GM18519 (cell line): Measurements from ENCODE around the gene WDR1.

Experiments used
- ATAC-seq: cut with Tn5 transposase; IDR thresholded peaks from one replicate; pipeline ENCODE4 v1.9.1; 2021; ENCODE audit warnings: mild to moderate bottlenecking, moderate library complexity; ENCODE audit not compliant: unreplicated experiment, low FRiP score

WDR1 gene

GRCh38 chr4:10050261-10050661, 66.3 kb downstream of the WDR1 start:
- ATAC-seq = no peak

- ATAC-seq = no peak
Measured at GRCh38 chr4:10048941-10049697, 67.5 kb downstream of the WDR1 start.

DNA sequence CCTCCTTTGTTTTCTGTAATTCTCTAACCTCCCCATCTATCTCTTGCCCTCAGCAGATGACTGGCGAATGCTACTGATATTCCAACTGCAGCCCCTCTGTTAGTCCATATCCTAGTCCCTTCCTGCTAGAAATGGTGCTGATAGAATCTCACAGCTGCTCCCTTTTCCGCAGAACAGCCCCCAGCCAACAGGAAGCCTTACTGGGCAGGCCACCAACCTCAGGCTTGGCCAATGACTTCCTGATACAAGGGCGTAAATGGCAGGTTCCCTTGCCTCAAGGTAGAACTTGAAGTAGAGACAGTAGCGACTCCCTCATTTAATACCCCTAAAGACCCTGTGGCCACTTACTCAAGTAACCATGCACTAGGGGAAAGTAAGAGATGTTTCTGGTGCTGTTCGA, 68.6 kb downstream of the WDR1 start:
- ATAC-seq = no peak

DNA sequence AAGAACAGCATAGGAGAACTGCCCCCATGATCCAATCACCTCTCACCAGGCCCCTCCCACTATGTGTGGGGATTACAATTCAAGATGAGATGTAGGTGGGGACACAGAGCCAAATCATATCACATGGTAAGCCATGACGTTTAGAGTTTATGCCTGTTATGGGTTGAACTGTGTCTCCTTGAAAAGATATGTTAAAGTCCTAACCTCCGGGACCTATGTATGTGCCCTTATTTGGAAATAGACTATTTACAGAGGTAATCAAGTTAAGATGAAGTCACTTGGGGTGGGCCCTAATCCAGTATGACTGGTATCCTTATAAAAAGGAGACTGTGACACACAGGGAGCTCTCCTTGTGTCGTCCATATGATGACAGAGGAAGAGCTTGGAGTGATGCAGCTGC, 70.1 kb downstream of the WDR1 start:
- ATAC-seq = no peak

DNA sequence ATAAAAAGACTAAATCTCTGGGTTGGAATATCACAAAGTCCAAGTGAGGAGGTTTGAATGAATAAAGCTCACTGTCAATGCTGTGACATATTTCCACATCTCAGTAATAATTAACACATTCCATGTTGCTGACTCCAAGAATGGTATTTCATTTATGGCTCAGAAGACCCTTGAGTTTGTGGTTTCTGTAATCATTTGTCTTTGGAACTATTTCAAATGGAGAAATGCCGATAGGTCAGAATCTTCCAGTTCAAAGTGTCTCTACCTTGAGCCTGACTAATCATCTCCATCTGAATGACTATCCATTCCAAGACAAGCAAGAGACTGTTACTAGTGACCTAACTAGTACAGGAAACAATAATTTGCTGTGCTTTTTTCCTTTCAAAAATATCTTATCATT, 71.1 kb downstream of the WDR1 start:
- no peak for ATAC-seq

DNA sequence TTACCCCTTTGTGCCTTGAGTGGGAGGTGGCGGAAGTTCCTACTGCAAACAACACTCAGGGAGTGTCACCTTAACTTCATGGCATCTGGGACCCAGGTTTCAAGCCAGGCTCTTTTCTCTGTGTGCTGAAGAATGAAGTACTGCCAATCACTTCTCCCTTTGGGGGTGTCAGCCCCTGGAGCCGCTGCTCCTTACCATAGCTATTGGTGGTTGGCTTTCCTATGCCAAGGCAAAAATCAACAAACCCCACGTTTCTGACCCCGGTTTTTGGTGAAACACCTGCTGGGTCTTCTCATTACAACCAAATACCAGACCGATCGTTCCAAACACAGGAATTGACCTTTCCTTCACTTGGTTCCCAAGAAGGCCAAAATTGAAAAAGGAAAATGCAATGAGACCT, 75.6 kb downstream of the WDR1 start:
- ATAC-seq = no peak

DNA sequence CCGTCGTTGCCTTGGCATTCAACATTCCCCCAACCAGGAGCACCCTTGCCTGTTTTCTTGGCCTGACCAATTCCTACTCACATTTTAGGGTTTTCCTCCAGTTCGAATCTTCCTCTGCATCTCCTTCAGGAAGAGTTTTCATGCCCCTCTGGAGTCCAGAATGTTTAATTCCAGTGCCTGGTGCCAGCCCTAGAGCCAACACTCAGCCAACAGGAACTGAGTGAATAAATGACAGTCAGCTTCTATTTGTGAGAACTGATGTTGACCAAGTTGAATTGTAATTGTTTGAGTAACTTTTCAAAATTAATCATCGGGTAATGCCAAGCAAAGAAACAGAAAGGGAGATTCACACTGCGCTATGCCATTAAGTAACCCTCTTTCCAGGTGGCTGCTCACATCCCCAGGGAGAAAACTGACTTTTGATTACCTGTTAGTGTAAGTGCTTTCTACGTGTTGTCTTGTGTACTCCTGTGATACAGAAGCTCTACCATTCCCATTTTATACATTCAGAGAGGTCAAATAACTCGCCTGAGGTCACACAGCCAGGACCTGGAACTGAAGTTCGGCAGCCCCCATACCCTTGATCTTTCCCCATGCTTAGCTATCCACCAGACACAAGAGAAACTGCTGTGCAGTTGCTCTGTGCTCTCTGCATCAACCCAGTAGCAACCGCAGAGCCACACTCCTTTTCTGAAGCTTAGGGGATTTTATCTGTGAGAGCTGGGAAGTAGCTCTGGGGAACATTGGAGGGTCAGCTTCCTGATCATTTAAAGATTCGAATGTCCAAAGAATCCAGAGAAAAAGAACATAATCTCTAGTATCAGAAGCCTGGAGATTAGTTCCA, 76.3 kb downstream of the WDR1 start:
- no peak for ATAC-seq

DNA sequence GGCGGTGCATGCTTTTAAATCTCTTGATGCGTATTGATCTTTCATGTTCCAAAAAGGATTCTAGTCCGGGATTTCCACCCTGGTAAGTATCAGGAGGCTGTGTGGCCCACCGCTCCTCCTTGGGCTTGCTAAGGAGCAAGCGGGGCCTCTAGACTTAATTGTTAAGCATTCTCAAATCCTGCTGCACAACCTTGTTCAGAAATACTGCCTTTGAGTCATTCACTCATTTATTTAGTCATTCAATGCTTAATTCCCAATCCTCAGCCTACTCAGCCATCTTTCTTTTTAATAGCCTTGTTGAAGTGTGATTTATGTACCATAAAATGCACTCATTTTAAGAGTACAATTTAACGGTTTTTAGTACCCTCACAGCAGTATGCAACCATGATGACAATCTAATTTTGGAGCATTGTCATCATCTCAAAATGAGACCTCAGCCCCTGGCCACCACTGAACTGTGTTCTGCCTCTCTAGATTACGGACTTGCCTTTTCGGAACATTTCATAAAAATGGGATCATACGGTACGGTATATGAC, 79.7 kb downstream of the WDR1 start:
- ATAC-seq = no peak

DNA sequence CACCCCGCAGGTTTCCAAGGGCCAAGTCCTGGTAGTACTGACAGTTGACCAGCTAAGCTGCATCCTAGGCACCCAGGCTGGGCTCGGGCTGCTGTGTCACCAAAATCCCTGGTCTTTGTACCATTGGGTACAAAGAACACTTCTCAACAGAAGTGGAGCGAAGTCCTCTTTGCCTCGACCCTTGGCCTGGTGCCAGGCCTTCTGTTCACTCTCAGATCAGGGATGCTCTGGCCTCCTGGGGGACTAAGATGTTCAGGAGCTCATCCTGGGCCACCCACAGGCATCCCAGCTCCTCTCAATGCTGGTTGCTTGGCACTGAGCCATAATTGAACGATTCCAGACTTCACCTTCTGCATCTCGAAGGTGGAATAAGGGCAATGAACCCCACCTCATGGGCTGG, 81.5 kb downstream of the WDR1 start:
- ATAC-seq = no peak

DNA sequence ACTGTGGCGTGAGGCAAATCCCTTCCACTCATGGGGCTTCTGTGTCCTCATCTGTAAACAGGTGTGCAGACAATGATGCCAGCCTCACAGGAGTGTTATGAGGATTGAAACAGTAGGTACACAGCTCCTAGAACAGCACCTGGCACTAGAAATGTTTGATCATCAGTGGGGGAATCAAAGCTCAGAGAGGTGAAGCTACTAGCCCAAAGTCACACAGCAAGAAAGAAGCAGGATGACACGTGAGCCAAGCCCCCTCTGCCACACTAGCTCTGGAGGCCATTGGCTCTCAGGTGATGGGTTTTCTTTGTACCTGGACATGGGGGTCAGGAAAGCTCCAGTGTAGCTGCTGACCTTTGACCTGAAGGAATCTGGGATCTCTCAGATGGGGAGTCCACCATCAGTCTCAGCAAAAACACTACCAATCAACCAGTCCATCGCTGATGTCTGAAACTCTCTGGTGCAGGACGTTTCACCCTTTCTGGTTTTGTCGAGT, 81.9 kb downstream of the WDR1 start:
- ATAC-seq = no peak

DNA sequence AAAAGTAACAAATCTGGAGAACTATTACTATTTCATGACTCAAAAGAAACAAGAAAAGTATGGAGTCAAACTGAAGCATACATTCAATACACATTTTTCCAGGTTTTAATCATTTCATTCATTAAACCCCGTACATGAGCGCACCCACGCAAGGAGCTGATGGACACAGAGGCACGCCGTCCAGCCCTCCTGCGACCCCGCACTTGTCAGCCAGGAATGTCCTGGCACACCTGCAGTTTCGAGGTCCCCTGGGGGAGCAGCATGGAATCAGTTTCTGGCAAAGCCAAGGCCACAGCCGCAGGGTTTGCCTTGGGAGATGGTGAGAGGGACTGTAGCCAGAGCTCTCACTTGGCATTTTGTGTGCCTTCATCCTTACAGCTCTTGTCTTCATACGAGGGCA, 82.5 kb downstream of the WDR1 start:
- no peak for ATAC-seq

DNA sequence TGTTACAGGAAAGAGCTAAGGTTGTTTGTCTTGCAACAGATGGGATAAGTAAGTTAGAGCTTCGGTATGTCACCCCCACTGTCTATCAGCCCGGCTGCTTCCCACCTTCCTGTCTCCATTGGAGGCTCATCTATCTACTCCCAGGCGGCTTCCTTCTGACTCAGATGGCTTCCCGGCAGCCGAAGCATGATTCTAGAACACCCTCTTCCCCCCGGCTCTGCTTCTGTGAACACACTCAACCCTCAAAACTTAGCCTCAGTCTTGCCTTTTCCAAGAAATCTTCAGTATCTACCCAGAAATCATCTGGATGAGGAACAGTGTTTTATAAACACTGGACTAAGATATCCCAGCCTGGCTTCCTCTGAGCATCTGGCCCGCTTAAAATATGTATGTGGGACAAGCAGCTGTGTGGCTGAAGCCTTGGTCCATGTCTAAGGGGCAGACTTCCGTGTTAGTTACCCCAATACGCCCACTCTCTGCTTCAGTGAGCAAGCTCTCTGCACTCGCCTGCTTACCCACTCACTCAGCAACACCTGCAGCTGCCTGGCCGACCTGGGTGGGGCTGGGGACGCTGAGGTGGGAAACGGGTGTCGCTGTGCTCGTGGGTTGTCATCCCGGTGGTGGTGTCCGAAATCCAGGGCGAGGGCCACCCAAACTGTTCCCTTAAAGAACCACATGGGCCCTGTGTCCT, 83.3 kb downstream of the WDR1 start:
- no peak for ATAC-seq

DNA sequence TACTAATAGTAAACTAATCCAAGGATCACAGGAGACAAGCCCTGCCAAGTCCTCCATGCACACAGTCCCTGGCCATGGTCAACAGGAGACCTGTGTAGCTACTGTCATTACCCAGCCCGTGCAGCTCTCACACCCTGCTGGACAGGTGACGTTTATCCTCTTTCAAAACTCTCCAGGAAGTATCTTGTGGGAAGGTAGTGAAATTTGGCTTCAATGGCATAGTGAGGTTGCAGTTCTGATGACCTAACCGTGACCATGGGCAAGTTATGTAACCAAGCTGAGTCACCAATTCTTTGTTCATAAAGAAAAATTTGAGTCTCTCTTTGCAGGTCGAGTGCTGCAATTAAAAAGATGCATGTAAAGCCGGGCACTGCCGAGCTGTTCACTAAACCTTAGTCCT, 84.0 kb downstream of the WDR1 start:
- ATAC-seq = no peak

DNA sequence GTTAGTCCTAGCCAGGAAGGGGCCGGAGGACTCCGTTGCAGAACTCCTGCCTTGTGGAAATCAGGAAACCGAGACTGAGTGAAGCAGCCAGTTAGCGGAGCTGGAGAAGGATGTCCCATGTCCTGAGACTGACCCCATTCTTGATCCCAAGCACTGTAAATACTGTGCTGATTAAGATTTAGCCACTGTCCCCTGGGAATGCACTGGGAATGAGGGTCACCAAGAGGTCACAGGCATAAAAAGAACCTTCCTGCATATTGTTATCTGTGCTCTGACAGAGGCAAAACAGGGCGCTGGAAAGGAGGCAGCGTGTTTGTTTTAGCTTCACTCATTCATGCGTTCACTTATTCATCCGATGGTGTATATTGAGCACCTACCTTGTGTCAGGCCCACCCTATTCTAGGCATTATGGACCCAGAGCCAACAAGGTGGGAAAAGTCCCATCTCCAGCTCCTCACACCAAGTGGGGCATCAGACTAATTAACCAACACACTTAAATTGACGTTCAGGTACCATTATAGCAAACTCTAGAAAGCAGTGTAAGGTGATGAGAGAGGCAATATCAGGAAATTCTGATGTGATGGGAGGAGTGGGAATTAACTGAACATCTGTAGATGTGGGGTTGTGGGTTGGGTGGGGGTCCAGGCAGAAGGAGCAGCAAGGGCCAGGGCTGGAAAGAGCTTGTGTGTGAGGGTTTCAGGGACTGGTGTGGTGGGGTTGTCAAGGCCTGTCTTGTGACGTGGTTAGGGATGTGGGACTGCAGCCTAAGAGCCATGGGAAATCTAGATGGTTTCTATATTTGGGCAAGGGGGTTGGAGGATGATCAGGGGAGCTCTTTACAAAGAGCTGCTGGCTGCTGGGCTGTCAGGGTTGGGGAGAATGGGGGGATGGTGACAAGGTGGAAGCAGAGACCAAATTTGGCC, 84.7 kb downstream of the WDR1 start:
- ATAC-seq = no peak

- no peak for ATAC-seq
Measured at GRCh38 chr4:10030972-10031667, 85.5 kb downstream of the WDR1 start.

DNA sequence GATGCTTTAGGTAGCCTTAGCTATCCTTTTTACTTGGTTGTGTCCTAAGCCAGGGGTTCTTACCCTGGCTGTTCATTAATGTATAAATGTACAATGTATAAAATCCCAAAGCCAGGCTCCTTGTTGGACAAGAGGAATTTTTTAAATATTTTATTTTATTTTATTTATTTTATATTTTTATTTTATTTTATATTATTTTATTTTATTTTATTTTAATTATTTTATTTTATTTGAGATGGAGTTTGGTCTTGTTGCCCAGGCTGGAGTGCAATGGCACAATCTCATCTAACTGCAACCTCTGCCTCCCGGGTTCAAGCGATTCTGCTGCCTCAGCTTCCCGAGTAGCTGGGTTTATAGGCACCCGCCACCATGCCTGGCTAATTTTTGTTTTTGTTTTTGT, 87.2 kb downstream of the WDR1 start:
- ATAC-seq = no peak

- ATAC-seq = no peak
Measured at GRCh38 chr4:10028910-10029309, 87.7 kb downstream of the WDR1 start.

- no peak for ATAC-seq
Measured at GRCh38 chr4:10026485-10026884, 90.1 kb downstream of the WDR1 start.

GRCh38 chr4:10025230-10025806, 91.3 kb downstream of the WDR1 start:
- no peak for ATAC-seq
